ENCODE data around the gene CLCNKB. TPM values are rescaled to one million over a fixed set of nuclear protein-coding genes. Genes with fewer than 3 reads are reported as not detected.
A peak's percentile ranks its signal among the peaks of the same experiment; 100 is the strongest.
"Not testable (repeated sequence)": the region's sequence is repeated elsewhere in the genome, so short reads cannot be mapped to it uniquely, and the experiment has no call there.

The CLCNKB gene
- total and polyA plus RNA-seq, 7 donors = 0.04 to 0.71 (median 0.30) TPM; not detected in 3

DNA sequence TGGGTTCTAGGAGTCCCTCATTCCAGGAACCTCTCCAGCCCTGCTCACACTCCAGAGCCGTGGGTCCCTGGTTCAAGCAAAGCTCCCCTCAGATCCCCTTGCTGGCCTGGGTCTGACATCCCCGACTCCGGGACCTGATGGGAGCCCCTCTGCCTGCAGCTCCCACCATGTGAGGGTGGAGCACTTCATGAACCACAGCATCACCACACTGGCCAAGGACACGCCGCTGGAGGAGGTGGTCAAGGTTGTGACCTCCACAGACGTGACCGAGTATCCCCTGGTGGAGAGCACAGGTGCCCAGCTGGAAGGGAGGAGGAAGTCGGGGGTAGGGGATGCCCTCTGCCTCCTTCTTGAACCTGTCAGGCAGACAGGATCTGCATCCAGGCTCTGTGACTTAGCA, 12.0 kb upstream of the CLCNKB start:
- Histone ChIP-seq H3K4me3 (no peak overlapping the region), H3K9me3 (no peaks in the 10 kb centered on the region), H3K27ac (no peak overlapping the region), H3K4me1 (peaks cover 3 to 22% (median 17%) of the 10 kb centered on the region in 4 donors), H3K36me3 (no peaks in the 10 kb centered on the region), H3K27me3 (no peaks in the 10 kb centered on the region)
- TF ChIP-seq EP300 (IDR thresholded peaks at IDR 0.05) (no peak), POLR2A (IDR thresholded peaks at IDR 0.05) (no peak), POLR2AphosphoS5 (IDR thresholded peaks at IDR 0.05) (no peak)
- TF ChIP-seq, protein P1, sequence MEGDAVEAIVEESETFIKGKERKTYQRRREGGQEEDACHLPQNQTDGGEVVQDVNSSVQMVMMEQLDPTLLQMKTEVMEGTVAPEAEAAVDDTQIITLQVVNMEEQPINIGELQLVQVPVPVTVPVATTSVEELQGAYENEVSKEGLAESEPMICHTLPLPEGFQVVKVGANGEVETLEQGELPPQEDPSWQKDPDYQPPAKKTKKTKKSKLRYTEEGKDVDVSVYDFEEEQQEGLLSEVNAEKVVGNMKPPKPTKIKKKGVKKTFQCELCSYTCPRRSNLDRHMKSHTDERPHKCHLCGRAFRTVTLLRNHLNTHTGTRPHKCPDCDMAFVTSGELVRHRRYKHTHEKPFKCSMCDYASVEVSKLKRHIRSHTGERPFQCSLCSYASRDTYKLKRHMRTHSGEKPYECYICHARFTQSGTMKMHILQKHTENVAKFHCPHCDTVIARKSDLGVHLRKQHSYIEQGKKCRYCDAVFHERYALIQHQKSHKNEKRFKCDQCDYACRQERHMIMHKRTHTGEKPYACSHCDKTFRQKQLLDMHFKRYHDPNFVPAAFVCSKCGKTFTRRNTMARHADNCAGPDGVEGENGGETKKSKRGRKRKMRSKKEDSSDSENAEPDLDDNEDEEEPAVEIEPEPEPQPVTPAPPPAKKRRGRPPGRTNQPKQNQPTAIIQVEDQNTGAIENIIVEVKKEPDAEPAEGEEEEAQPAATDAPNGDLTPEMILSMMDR (IDR thresholded peaks at IDR 0.05) = no peak
- no peak for DNase-seq
- WGBS, 2 donors = 86% methylated on average over 8 of the region's 8 CpGs
- intact Hi-C loops (cut with DNase I) = no loop called here

DNA sequence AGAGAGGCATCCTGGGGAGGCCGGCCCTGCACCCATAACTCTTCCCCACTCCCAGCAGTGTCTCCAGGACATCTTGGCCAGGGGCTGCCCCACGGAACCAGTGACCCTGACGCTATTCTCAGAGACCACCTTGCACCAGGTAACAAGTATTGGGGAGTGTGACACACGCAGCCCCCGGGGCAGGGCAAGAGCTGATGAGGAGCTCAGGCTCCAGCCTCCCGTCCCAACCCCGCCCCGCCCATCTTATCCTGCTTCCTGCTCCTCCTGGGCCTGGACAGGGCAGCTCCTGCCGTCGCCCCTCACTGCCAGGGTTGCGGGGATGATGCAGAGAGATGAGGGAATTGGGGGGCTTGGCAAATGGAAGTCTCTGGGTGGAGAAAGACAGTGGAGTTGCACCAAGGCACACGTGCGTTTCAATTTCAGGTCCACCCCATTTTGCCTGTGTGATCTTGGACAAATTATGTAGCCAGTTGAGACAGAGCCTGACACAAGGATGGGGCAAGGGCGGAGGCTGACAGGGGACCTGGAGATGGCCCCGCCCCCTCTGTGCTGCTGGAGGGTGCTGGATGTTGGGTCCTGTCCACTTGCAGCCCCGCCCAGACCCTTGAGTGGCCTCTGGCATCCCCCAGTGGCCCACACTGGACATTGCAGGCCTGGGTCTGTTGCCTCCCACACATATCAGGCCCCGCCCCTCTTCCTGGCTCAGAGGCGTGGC, 11.0 kb upstream of the CLCNKB start:
- DNase-seq = peak; percentile 96
- 24 to 54% methylated on average over 18 of the region's 18 CpGs for WGBS, 2 donors
- no peak overlapping the region for H3K4me3 ChIP-seq
- H3K4me1 ChIP-seq = peaks cover 0 to 13% (median 7%) of the 10 kb centered on the region in 4 donors
- H3K27me3 ChIP-seq = no peaks in the 10 kb centered on the region
- TF ChIP-seq POLR2A (IDR thresholded peaks at IDR 0.05) (no peak), POLR2AphosphoS5 (IDR thresholded peaks at IDR 0.05) (peak in 1 of 4 donors; percentile 37), EP300 (IDR thresholded peaks at IDR 0.05) (no peak)
- TF ChIP-seq, protein P1 (IDR thresholded peaks at IDR 0.05) = peak; percentile 99 to 100 (median 100)
- H3K27ac ChIP-seq = no peak overlapping the region
- H3K9me3 ChIP-seq = no peaks in the 10 kb centered on the region
- intact Hi-C loops (cut with DNase I) = loop anchor here (1.0 kb wide), 2 partner anchors 23 to 25 kb away; no protein-coding TSS in a partner anchor
- H3K36me3 ChIP-seq = no peaks in the 10 kb centered on the region

DNA sequence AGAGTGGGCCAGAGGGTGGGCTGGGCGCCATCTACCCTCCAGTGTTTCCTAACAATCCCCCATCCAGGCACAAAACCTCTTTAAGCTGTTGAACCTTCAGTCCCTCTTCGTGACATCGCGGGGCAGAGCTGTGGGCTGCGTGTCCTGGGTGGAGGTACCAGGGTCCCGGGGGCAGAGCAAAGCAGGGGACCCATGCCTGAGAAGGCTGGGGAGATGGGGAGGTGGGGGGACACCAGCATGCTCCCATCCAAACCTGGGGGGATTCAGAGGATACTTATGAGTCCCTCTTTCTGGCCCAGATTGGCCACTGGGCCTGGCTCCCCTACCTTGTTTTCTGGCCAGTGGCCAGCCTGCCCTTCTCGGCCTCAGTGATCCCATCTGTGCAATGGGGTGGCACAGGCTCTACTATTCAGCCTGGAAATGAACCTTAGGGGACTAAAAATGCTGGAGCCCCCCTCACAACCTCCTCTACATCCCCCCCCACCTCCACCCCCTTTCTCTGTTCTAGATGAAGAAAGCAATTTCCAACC, 10.4 kb upstream of the CLCNKB start:
- not testable (repeated sequence) for H3K27ac ChIP-seq, H3K36me3 ChIP-seq, H3K4me3 ChIP-seq, H3K9me3 ChIP-seq, DNase-seq, H3K27me3 ChIP-seq
- intact Hi-C loops (cut with DNase I) = loop anchor here (1.0 kb wide), 1 partner anchor 24 kb away; no protein-coding TSS in a partner anchor
- WGBS, 2 donors = 64 to 66% methylated on average over 7 of the region's 7 CpGs
- H3K4me1 ChIP-seq = peaks cover 0 to 13% (median 7%) of the 10 kb centered on the region in 4 donors

DNA sequence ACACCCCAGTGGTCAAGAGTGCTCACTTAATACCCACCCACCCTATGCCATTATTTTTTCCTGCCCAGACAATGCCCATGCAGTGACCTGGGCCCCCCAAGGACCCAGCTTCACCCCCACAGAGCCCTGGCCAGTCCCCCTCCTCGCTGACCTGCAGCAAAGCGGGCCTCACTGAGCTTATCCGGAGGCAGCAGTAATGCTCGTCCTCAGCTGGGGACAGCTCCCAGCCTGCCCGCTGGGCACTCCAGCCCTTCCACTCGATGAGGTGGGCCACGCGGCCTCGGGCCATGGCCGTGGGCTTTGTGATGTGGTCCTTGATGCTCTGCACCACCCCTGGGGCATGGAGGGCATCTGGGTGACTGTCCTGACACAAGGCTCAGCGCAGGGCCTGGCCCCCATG, 7.1 kb upstream of the CLCNKB start:
- H3K27me3 ChIP-seq; H3K27ac ChIP-seq; H3K4me3 ChIP-seq; DNase-seq; intact Hi-C loops (cut with DNase I); H3K36me3 ChIP-seq; H3K9me3 ChIP-seq: not testable (repeated sequence)
- 88 to 90% methylated on average over 10 to 11 of the region's 11 CpGs for WGBS, 2 donors
- peaks cover 0 to 13% (median 7%) of the 10 kb centered on the region in 4 donors for H3K4me1 ChIP-seq

DNA sequence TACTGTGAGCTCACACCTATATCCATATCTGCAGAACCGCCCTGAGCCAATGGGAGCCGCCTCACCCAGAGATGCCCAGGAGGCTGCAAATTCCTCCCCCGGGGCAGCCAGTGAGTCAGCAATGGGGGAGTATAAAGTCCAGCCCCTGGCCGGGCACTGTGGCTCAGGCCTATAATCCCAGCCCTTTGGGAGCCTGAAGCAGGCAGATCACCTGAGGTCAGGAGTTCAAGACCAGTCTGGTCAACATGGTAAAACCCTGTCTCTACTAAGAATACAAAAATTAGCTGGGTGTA, 5.0 kb upstream of the CLCNKB start:
- 36 to 77% methylated on average over 4 of the region's 4 CpGs for WGBS, 2 donors
- no peak for TF ChIP-seq POLR2A (IDR thresholded peaks at IDR 0.05)
- no peak for TF ChIP-seq EP300 (IDR thresholded peaks at IDR 0.05)
- TF ChIP-seq, protein P1 (IDR thresholded peaks at IDR 0.05) = no peak
- TF ChIP-seq POLR2AphosphoS5 (IDR thresholded peaks at IDR 0.05) = no peak
- Histone ChIP-seq H3K4me1 (no peaks in the 10 kb centered on the region), H3K27ac (no peak overlapping the region), H3K36me3 (no peaks in the 10 kb centered on the region), H3K9me3 (no peaks in the 10 kb centered on the region), H3K4me3 (no peak overlapping the region), H3K27me3 (no peaks in the 10 kb centered on the region)
- no peak for DNase-seq
- intact Hi-C loops (cut with DNase I) = no loop called here

DNA sequence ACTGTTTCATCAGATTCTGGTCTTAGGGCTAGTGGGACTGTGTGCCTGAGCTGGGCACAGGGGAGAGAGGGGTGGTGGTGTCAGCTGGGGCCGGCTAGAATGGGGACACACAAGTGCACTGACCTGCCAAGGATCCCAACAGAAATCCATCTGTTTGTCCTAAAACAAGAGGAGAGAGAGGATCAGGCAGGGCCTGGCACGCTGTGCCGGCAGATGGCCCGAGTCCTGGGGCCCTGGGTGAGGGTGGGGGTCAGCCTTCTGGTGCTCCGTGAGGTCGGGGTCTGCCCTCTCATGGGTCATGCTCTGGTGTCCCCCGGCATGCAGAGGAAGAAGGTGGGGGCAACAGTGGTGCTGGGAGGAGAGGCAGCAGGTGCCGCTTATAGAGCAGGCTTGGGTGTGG, 3.7 kb upstream of the CLCNKB start:
- intact Hi-C loops (cut with DNase I); H3K36me3 ChIP-seq: not testable (repeated sequence)

More for the DNA sequence above, 3.7 kb upstream of the CLCNKB start:
- H3K27ac ChIP-seq, H3K4me3 ChIP-seq, H3K4me1 ChIP-seq, H3K9me3 ChIP-seq, DNase-seq, H3K27me3 ChIP-seq: not testable (repeated sequence)
- WGBS, 2 donors = 72 to 73% methylated on average over 7 to 8 of the region's 8 CpGs

Measured in sigmoid colon (tissue), 7 donors.